ENCODE results near the gene FAT1. TPM values are rescaled to one million over a fixed set of nuclear protein-coding genes. Genes with fewer than 3 reads are reported as not detected.

FAT1 gene
- total RNA-seq, 2 donors from 2014 or later: 175 to 215 TPM

DNA sequence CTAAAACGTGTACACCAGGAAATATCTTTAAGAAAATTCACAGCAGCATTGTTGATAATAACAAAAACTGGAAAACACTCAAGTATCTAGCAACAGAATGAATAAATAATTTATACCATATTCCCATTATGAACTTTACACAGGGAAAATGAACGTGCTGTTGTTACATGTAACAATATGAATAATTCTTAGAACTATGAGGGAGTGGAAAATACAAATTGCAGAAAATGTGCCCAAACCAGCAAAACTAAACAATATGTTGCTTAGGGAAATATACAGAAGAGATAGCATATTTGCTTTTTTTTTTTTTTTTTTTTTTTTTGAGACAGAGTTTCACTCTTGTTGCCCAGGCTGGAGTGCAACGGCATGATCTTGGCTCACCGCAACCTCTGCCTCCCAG, 14.8 kb upstream of the FAT1 start:
- Histone ChIP-seq H3K4me3 (no peak overlapping the region), H3K4me1 (replicated peaks) (no peaks in the 10 kb centered on the region), H3K9me3 (no peaks in the 10 kb centered on the region), H3K27ac (no peak overlapping the region), H3K27me3 (replicated peaks; ENCODE audit: insufficient read depth) (no peaks in the 10 kb centered on the region), H3K36me3 (no peaks in the 10 kb centered on the region)
- no peak for DNase-seq (ENCODE audit: low spot score)
- intact Hi-C loops (cut with DNase I): no loop called here
- 86% methylated on average over 4 of the region's 4 CpGs for WGBS
- TF ChIP-seq POLR2AphosphoS5 (IDR thresholded peaks at IDR 0.05) (no peak), POLR2A (IDR thresholded peaks at IDR 0.05) (no peak)
- TF ChIP-seq, protein P1, sequence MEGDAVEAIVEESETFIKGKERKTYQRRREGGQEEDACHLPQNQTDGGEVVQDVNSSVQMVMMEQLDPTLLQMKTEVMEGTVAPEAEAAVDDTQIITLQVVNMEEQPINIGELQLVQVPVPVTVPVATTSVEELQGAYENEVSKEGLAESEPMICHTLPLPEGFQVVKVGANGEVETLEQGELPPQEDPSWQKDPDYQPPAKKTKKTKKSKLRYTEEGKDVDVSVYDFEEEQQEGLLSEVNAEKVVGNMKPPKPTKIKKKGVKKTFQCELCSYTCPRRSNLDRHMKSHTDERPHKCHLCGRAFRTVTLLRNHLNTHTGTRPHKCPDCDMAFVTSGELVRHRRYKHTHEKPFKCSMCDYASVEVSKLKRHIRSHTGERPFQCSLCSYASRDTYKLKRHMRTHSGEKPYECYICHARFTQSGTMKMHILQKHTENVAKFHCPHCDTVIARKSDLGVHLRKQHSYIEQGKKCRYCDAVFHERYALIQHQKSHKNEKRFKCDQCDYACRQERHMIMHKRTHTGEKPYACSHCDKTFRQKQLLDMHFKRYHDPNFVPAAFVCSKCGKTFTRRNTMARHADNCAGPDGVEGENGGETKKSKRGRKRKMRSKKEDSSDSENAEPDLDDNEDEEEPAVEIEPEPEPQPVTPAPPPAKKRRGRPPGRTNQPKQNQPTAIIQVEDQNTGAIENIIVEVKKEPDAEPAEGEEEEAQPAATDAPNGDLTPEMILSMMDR (IDR thresholded peaks at IDR 0.05): no peak

GRCh38 chr4:186737427-186737826, 13.8 kb upstream of the FAT1 start:
- H3K27me3 ChIP-seq (replicated peaks; ENCODE audit: insufficient read depth): no peaks in the 10 kb centered on the region
- intact Hi-C loops (cut with DNase I): no loop called here
- 92% methylated on average over 4 of the region's 4 CpGs for WGBS
- TF ChIP-seq POLR2AphosphoS5 (IDR thresholded peaks at IDR 0.05): no peak
- TF ChIP-seq, protein P1 (IDR thresholded peaks at IDR 0.05): no peak
- TF ChIP-seq POLR2A (IDR thresholded peaks at IDR 0.05): no peak
- no peaks in the 10 kb centered on the region for H3K9me3 ChIP-seq
- no peak overlapping the region for H3K27ac ChIP-seq
- H3K4me1 ChIP-seq (replicated peaks): no peaks in the 10 kb centered on the region
- H3K36me3 ChIP-seq: no peaks in the 10 kb centered on the region
- no peak for DNase-seq (ENCODE audit: low spot score)
- H3K4me3 ChIP-seq: no peak overlapping the region

DNA sequence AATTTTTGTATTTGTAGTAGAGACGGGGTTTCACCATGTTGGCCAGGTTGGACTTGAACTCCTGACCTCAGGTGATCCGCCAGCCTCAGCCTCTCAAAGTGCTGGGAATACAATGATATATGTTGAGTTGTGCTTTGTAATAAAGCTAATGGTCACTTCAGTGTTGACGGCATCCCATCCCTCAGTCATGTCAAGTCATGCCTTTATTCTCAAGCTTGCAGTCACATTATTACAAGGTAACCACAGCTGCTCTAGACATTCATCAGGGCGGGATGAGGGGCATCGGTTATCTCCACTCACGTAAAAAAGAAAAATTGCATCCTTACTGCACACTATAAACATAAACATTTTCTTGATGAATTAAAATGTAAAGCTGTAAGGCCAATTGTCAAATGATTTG, 12.8 kb upstream of the FAT1 start:
- intact Hi-C loops (cut with DNase I): no loop called here
- H3K4me1 ChIP-seq (replicated peaks): no peaks in the 10 kb centered on the region
- no peak for DNase-seq (ENCODE audit: low spot score)
- H3K36me3 ChIP-seq: no peaks in the 10 kb centered on the region
- 90% methylated on average over 6 of the region's 6 CpGs for WGBS
- H3K27ac ChIP-seq: no peak overlapping the region
- no peaks in the 10 kb centered on the region for H3K27me3 ChIP-seq (replicated peaks; ENCODE audit: insufficient read depth)
- TF ChIP-seq, protein P1 (IDR thresholded peaks at IDR 0.05): no peak
- TF ChIP-seq POLR2AphosphoS5 (IDR thresholded peaks at IDR 0.05) (no peak), POLR2A (IDR thresholded peaks at IDR 0.05) (no peak)
- H3K4me3 ChIP-seq: no peak overlapping the region
- no peaks in the 10 kb centered on the region for H3K9me3 ChIP-seq

GRCh38 chr4:186734251-186734650, 10.6 kb upstream of the FAT1 start:
- H3K4me3 ChIP-seq: no peak overlapping the region
- H3K4me1 ChIP-seq (replicated peaks): no peaks in the 10 kb centered on the region
- intact Hi-C loops (cut with DNase I): no loop called here
- TF ChIP-seq POLR2A (IDR thresholded peaks at IDR 0.05) (no peak), POLR2AphosphoS5 (IDR thresholded peaks at IDR 0.05) (no peak)
- TF ChIP-seq, protein P1 (IDR thresholded peaks at IDR 0.05): no peak
- H3K27me3 ChIP-seq (replicated peaks; ENCODE audit: insufficient read depth): no peaks in the 10 kb centered on the region
- DNase-seq (ENCODE audit: low spot score): no peak
- no peak overlapping the region for H3K27ac ChIP-seq
- no peaks in the 10 kb centered on the region for H3K9me3 ChIP-seq
- H3K36me3 ChIP-seq: no peaks in the 10 kb centered on the region
- 34% methylated on average over 7 of the region's 7 CpGs for WGBS

DNA sequence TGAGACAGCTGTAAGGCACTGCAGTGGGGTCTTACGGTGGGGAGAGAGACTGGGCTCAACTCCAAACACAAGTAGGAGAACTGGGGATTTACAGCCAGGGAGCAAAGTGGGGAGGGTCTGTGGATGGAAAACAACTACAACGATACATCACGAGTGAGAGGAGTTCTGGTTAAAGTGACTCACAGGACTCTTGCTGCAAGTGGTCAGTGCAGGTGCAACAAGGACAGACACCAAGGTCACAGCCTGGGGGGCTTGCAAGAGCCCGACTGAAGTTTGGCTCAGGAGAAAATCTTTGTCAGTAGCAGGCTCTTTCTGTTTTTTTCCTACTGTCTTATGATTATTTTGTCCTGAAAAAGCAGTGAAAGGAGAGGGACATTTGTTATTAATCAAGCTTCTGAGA, 10.1 kb upstream of the FAT1 start:
- Histone ChIP-seq H3K4me1 (replicated peaks) (no peaks in the 10 kb centered on the region), H3K36me3 (no peaks in the 10 kb centered on the region), H3K4me3 (no peak overlapping the region), H3K27me3 (replicated peaks; ENCODE audit: insufficient read depth) (no peaks in the 10 kb centered on the region), H3K9me3 (no peaks in the 10 kb centered on the region), H3K27ac (no peak overlapping the region)
- intact Hi-C loops (cut with DNase I): no loop called here
- DNase-seq (ENCODE audit: low spot score): no peak
- WGBS: 44% methylated on average over 4 of the region's 4 CpGs
- TF ChIP-seq, protein P1 (IDR thresholded peaks at IDR 0.05): no peak
- no peak for TF ChIP-seq POLR2A (IDR thresholded peaks at IDR 0.05)
- no peak for TF ChIP-seq POLR2AphosphoS5 (IDR thresholded peaks at IDR 0.05)
